ENCODE results near the gene BRCA2.

The BRCA2 gene

DNA sequence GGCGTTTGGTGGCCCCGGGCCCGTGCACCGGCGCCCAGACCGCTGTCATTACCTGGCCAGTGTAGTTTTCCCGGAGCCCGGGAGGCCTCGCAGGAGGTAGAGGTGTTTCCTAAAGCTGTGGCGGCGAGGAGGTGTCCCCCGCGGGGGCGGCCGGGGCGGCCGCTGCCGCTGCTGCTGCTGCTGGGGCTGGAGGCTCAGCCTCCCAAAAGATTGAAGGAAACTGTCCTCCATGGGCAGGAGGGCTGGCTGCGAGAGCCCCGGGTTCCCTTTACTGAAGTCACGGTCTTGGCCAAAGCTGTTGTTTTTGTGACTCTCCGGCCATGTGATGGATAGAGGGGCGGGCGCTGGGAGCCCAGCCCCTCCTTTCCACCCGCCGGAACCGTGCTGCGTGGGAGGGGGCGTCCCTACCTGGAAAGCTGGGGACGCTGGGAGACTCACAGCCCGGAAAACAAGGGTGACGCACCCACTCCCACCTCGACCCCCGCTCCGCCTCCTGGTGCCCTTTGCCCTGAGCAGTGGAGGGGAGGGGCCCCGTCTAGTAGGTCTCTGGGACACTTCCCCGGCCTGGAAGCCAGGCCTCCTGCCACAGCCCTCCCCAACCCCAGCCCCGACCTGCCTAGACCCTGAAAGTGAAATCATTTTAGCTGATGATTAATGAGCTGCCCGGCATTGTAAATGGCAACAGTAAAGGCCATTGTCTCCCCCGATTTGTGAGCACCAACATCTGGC is 112.7 kb downstream of the BRCA2 start, which contains the start of gene N4BP2L1:
Gene N4BP2L1 (minus strand): TSS at position 279 of the 729 bp plus-strand sequence. CDS start 48 bp downstream, at position 231.
- DNase-seq (ENCODE audit: low spot score), result peak; percentile 86

- DNase-seq (ENCODE audit: low spot score), result peak; percentile 63
These were observed 113.5 kb downstream of the BRCA2 start for GRCh38 chr13:32428581-32429432.

DNA sequence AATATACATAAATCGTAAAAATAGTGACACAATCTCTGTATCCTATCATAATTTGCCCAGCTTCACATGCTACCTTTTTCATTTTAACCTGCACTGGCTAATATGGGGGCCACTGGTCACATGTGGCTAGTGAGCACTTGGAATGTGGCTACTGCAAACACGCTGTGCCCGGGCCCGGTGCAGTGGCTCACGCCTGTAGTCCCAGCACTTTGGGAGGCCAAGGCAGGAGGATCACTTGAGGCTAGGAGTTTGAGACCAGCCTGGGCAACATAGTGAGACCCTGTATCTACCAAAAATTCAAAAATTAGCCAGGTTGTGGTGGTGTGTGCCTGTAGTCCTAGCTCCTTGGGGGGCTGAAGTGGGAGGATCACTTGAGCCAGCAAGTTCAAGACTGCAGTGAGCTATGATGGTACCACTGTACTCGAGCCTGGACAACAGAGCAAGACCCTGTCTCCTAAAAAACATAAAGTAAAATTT is 114.2 kb downstream of the BRCA2 start:
- DNase-seq (ENCODE audit: low spot score), result no peak

GRCh38 chr13:32430018-32430747 is 114.9 kb downstream of the BRCA2 start:
- DNase-seq (ENCODE audit: low spot score), result no peak

DNA sequence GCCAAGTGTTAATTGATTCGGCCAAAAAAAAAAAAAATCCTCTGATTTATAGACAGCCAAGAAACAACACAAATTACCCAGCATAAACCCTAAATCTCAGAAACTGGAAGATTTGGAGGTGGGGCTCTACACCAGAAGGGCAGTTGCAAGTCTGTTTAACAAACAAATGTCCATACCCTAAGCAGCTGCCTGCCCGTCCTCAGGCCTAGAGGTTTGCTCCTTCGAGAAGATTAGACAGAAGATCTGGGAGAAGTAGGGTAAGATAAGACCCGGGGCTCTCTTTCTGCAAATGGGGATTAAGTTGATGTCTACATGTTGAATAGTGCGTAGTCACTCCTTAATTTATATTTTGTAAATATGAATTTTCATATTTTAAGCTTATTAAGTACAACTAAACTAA is 116.1 kb downstream of the BRCA2 start:
- DNase-seq (ENCODE audit: low spot score), result no peak

DNA sequence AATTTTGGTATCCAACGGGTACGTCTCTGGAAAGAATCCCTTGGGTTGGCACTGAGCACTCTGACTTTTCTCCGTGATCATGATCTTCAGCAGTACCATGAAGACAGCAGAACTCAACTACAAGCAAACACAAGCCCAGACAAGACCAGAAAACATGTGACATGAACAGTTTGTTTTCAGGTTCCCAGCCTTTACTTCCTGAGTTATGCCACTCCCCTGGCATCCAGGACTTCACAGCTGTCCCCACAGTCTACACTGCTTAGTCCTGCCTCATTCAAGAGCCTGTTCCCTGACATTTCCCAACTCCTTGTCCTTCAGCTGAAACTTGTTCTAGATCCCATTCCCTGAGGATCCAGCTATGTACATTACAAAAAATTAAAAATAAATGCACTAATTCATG is 117.5 kb downstream of the BRCA2 start:
- DNase-seq (ENCODE audit: low spot score), result no peak

GRCh38 chr13:32438871-32439270 is 123.6 kb downstream of the BRCA2 start:
- no peak for DNase-seq (ENCODE audit: low spot score)

GRCh38 chr13:32443111-32443510 is 127.8 kb downstream of the BRCA2 start:
- DNase-seq (ENCODE audit: low spot score), result peak; percentile 61

DNA sequence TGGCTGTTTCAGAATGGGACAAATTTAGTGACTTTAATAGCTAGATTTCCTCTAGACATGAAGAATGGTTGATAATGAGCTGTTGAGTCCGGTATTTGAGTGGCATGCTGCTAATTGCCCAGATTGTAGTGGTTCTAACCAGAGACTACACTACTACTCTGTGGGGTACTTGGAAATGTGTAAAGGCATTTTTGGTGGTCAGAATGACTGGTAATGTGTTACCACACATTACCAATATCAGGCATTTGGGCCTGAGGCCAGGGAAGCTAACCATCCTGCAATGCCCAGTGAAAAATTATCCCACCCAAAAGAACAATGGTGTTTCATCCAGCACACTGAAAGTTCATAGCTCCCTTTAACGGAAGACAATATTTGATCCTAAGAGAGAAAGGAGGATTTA is 130.2 kb downstream of the BRCA2 start:
- no peak for DNase-seq (ENCODE audit: low spot score)

- DNase-seq (ENCODE audit: low spot score), result no peak
These were observed 130.9 kb downstream of the BRCA2 start for GRCh38 chr13:32446220-32446619.

- no peak for DNase-seq (ENCODE audit: low spot score)
These were observed 131.6 kb downstream of the BRCA2 start for GRCh38 chr13:32446773-32447465.

DNA sequence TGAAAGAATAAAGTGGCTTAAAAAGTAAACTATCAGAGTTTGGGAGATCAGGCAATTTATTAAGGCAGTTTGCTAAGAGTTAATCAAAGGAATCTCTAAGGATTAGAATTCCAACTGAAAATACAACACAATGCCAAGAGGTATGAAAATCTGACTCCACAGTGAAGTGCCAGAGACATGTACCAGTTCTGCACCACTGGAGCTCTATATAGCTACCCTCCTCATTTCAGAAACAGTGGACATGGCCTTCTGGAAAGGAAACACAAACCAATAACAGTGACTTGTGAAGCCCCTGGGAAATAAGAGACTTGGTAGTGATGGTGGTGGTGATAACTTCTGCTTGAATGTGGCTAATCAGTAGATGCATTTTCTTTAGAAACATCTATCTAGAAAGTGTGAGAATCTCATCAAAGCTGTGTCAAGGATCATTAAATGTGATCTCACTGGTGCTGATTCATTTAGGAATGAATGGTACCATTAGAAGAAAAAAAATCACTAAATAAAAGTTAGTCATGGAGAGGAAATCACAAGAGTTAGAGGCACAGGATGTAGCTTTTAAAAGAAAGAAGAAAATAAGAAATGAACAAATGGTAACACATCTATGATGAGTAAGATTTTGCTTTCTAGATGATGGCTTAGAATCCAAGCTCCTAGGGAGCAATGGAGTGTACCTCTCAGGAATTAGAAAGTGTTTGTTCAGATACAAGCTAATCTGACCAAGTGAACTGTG is 132.8 kb downstream of the BRCA2 start:
- DNase-seq (ENCODE audit: low spot score), result no peak

DNA sequence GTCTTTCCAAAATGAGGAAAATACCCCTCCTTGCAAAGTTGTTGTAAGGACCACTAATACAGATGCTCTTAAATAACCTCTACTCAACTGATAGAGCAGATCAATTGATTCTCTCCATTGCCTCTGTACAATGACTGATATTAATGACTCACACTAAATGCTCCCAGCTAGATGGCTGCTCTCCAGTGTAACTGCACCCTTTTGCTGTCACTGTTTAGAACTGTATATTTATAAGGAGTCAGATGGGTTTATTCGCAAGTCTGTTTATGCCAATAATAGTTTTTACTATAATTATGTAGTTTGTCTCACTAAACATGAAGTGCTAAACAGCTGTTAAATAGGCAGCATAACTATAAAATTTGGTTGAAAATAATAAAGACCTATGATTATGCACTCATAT is 133.7 kb downstream of the BRCA2 start:
- no peak for DNase-seq (ENCODE audit: low spot score)

Data from pons (tissue), 1 donor.